Measurements from ENCODE around the gene RAB3GAP2. TPM values are rescaled to one million over a fixed set of nuclear protein-coding genes. Genes with fewer than 3 reads are reported as not detected.

RAB3GAP2 gene
- total and polyA plus RNA-seq, 2 donors from 2014 or later: 7.6 to 38.1 TPM

DNA sequence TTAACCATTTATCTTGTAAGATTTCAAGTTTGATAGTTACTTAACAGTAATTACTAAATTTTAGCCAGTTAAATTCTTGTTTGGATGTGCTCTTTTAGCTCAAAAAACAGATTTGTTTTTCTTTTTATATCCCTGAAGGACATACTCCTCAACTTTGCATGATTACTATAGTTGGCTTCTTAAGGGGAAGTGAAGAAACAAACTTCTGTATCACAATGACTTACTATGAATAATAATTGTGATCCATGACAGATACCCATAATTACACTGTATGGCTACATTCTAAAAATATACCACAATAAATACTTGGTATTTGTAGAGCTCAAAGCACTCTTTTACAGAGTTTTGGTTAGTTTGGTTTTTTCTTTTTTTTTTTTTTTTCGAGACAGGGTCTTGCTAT is 122.5 kb downstream of the RAB3GAP2 start:
- Histone ChIP-seq H3K4me3 (ENCODE audit: low read length in 3 of 3) (no peak overlapping the region), H3K27me3 (ENCODE audit: control insufficient read depth, insufficient read depth, low read length) (no peaks in the 10 kb centered on the region), H3K4me1 (ENCODE audit: control insufficient read depth in 2 of 3, insufficient read depth in 2 of 3, low read depth in 1 of 3, low read length in 3 of 3) (no peaks in the 10 kb centered on the region), H3K9ac (ENCODE audit: low read length in 3 of 3) (no peak overlapping the region), H3K36me3 (ENCODE audit: control insufficient read depth in 2 of 3, insufficient read depth in 3 of 3, low read length in 3 of 3) (peaks cover 5 to 28% (median 13%) of the 10 kb centered on the region in 3 donors), H3K9me3 (ENCODE audit: control insufficient read depth in 2 of 3, insufficient read depth in 1 of 3, low read length in 3 of 3) (no peaks in the 10 kb centered on the region), H3K27ac (ENCODE audit: low read depth in 2 of 2, low read length in 2 of 2) (no peak overlapping the region)
- intact Hi-C loops (cut with DNase I): no loop called here
- no peak for DNase-seq
- no peak for FAIRE-seq
- TF ChIP-seq, protein P1, sequence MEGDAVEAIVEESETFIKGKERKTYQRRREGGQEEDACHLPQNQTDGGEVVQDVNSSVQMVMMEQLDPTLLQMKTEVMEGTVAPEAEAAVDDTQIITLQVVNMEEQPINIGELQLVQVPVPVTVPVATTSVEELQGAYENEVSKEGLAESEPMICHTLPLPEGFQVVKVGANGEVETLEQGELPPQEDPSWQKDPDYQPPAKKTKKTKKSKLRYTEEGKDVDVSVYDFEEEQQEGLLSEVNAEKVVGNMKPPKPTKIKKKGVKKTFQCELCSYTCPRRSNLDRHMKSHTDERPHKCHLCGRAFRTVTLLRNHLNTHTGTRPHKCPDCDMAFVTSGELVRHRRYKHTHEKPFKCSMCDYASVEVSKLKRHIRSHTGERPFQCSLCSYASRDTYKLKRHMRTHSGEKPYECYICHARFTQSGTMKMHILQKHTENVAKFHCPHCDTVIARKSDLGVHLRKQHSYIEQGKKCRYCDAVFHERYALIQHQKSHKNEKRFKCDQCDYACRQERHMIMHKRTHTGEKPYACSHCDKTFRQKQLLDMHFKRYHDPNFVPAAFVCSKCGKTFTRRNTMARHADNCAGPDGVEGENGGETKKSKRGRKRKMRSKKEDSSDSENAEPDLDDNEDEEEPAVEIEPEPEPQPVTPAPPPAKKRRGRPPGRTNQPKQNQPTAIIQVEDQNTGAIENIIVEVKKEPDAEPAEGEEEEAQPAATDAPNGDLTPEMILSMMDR (IDR thresholded peaks at IDR 0.05; ENCODE audit: borderline replicate concordance, extremely low read depth, insufficient read depth): no peak

DNA sequence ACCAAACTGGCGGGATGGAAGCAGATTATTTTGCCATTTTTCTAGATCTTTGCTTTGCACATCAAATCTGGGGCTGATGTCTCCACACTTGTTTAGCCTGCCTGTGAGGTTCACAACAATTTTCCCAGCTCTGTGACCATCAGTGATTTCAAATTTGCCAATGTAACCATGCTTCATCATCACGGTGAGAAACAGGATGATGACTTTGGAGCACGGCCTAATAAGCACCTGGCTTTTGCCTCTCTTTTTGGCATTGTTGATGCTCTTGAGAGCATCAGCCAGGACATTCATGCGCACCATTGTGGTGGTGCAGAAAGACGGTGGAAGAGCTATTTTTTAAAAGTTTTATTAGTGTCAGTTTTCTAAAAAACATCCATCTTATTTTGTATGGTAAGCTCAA is 128.2 kb downstream of the RAB3GAP2 start:
- intact Hi-C loops (cut with DNase I): no loop called here
- FAIRE-seq: no peak

DNA sequence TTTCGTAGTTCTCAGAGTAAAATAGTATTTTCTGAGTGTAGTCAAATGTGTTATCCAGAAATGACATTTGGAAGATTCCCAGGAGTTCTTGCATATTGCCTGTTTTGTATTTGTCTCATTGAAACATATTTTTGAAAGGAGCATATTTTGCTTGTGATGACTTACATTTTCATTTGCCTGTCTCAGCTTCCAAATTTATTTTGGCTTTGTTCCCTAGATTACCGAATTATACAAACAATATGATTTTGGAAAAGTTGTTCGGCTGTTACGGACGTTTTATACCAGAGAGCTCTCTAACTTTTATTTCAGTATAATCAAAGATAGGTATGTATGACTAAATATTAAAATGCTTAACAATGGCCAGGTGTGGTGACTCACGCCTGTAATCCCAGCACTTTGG is 132.3 kb downstream of the RAB3GAP2 start:
- Histone ChIP-seq H3K4me3 (ENCODE audit: low read length in 3 of 3) (no peak overlapping the region), H3K27me3 (ENCODE audit: control insufficient read depth, insufficient read depth, low read length) (no peaks in the 10 kb centered on the region), H3K9ac (ENCODE audit: low read length in 3 of 3) (no peak overlapping the region), H3K9me3 (ENCODE audit: control insufficient read depth in 2 of 3, insufficient read depth in 1 of 3, low read length in 3 of 3) (no peaks in the 10 kb centered on the region), H3K4me1 (ENCODE audit: control insufficient read depth in 2 of 3, insufficient read depth in 2 of 3, low read depth in 1 of 3, low read length in 3 of 3) (no peaks in the 10 kb centered on the region), H3K27ac (ENCODE audit: low read depth in 2 of 2, low read length in 2 of 2) (no peak overlapping the region), H3K36me3 (ENCODE audit: control insufficient read depth in 2 of 3, insufficient read depth in 3 of 3, low read length in 3 of 3) (peaks cover 3 to 25% (median 20%) of the 10 kb centered on the region in 3 donors)
- intact Hi-C loops (cut with DNase I): no loop called here
- TF ChIP-seq, protein P1 (IDR thresholded peaks at IDR 0.05; ENCODE audit: borderline replicate concordance, extremely low read depth, insufficient read depth): no peak
- FAIRE-seq (no peak), DNase-seq (no peak)

More for the DNA sequence above, 128.2 kb downstream of the RAB3GAP2 start:
- Histone ChIP-seq H3K4me3 (ENCODE audit: low read length in 3 of 3) (no peak overlapping the region), H3K9ac (ENCODE audit: low read length in 3 of 3) (no peak overlapping the region), H3K4me1 (ENCODE audit: control insufficient read depth in 2 of 3, insufficient read depth in 2 of 3, low read depth in 1 of 3, low read length in 3 of 3) (no peaks in the 10 kb centered on the region), H3K36me3 (ENCODE audit: control insufficient read depth in 2 of 3, insufficient read depth in 3 of 3, low read length in 3 of 3) (peaks cover 3 to 28% (median 20%) of the 10 kb centered on the region in 3 donors), H3K27ac (ENCODE audit: low read depth in 2 of 2, low read length in 2 of 2) (no peak overlapping the region), H3K27me3 (ENCODE audit: control insufficient read depth, insufficient read depth, low read length) (no peaks in the 10 kb centered on the region), H3K9me3 (ENCODE audit: control insufficient read depth in 2 of 3, insufficient read depth in 1 of 3, low read length in 3 of 3) (no peaks in the 10 kb centered on the region)
- no peak for DNase-seq
- TF ChIP-seq, protein P1 (IDR thresholded peaks at IDR 0.05; ENCODE audit: borderline replicate concordance, extremely low read depth, insufficient read depth): no peak

All from kidney (tissue), 14 donors.